GM10248 (cell line): ENCODE measurements around the gene TFR2.

Source experiments
- CTCF ChIA-PET: fragments of 300-600 bp; sonication (Branson Sonifier 250); formaldehyde crosslinking; extraction: SDS; loops from one replicate; lab custom pipeline; 2021; ENCODE audit warnings: antibody characterized with exemption; lab: Yijun Ruan, JAX
- POLR2A ChIA-PET: fragments of 350-650 bp; sonication (Branson Sonifier 250); formaldehyde crosslinking; extraction: SDS; loops from one replicate; lab custom pipeline; 2020; ENCODE audit warnings: antibody characterized with exemption; lab: Yijun Ruan, JAX
- DNase-seq: peaks from one replicate; pipeline ENCODE4 v3.0.0; 2012; ENCODE audit errors: extremely low spot score
- TF ChIP-seq, protein P1 (sequence below): IDR thresholded peaks from 2 replicates; pipeline ENCODE4 v1.5.1; 2012; ENCODE audit warnings: mild to moderate bottlenecking, low read depth; ENCODE audit errors: extremely low read depth, missing control alignments, control extremely low read depth

TFR2 gene

DNA sequence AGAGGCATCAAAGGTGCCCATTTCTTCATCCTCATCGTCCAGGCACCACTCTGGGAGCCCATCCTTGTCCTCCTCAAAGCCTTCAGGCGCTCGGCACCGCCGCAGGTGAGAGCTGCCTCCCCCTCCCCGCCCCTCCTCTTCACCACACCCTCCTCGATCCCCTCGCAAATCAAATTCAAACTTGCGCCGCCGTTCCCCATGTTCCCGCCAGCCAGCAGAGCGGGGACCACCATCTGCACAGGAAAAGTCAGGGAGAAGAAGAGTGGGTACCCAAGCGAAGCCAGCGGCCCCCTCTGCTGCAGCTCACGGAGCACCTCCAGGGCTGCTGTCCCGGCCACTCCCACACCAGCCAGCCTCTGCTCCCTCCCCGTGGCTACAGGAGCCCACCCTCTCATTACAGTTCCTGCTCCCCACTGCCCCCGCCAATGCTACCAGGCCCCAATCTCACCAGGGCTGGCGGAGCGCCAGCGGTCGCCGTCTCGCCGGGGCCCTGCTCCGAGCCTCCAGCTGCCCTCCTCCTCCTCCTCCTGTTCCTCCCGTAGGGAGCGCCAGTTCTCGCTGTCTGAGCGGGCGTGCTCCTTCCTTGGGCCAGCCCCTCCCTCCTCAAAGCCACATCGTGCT lies 45.0 kb upstream of the TFR2 start:
- TF ChIP-seq, protein P1, sequence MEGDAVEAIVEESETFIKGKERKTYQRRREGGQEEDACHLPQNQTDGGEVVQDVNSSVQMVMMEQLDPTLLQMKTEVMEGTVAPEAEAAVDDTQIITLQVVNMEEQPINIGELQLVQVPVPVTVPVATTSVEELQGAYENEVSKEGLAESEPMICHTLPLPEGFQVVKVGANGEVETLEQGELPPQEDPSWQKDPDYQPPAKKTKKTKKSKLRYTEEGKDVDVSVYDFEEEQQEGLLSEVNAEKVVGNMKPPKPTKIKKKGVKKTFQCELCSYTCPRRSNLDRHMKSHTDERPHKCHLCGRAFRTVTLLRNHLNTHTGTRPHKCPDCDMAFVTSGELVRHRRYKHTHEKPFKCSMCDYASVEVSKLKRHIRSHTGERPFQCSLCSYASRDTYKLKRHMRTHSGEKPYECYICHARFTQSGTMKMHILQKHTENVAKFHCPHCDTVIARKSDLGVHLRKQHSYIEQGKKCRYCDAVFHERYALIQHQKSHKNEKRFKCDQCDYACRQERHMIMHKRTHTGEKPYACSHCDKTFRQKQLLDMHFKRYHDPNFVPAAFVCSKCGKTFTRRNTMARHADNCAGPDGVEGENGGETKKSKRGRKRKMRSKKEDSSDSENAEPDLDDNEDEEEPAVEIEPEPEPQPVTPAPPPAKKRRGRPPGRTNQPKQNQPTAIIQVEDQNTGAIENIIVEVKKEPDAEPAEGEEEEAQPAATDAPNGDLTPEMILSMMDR, result no peak
- DNase-seq, result no peak
- POLR2A ChIA-PET, result no interaction called here
- CTCF ChIA-PET, result interaction anchor here (1.1 kb wide), 1 partner anchor 19 kb away, joined by 4 read pairs; the partner anchor contains the start of gene POP7

DNA sequence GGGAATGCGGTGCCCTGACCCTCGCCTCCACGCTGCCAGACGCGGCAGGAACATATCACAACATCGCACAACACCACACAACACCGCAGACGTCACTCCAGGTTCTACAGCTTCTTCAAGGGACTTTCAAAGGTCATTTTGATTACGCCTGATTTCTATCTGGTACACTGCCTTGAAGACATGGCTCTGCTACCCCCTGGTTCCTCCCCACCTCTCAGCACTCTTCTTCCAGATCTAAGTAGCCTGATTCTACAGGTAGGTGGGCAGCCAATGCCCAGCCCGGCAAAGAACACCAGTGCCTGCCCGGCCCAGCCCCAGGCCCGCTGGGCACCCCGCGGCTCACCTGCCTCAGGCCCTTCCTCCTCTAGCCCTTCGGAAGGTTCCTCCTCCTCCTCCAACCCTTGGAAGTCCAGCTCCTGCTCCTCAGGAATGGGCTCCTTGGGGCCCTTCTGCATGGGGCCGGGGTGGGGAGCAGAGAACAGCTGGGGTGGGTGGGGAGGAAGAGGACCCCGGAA lies 44.3 kb upstream of the TFR2 start:
- no peak for DNase-seq
- POLR2A ChIA-PET, result no interaction called here
- TF ChIP-seq, protein P1, result no peak
- CTCF ChIA-PET, result interaction anchor here (1.1 to 1.3 kb wide), 3 partner anchors 20 to 72 kb away, joined by 3 to 4 read pairs (median 3); partner anchors contain the start of gene POP7

DNA sequence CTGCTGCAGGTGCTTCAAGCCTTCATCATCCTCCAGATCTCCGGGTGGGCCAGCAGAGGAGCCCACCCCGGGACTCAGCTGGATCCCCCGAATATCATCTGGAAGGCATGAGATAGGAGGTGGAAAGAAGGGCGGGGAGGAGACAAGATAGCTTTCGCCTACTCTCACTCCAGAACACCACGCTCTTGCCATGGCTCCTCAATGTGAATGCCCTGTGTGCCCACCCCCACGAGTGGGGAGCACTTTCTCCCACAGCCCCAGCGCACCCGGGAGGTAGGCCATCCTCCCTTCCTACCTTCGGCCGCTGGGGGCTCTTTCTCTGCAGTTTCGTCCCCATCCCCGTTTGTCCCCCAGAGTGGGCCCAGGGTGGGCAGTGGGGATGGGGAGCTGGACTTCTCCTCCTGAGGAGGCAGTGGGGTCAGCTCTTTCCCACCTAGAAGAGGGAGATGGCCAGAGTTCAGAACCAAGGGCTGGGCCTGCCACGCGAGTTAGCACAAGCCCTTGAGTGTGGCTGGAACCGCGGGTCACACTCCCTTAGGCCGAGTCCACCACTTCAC lies 43.8 kb upstream of the TFR2 start:
- ChIA-PET CTCF (interaction anchor here (1.1 to 3.1 kb wide), 3 partner anchors 20 to 72 kb away, joined by 3 to 15 read pairs (median 3); partner anchors contain the start of gene POP7), POLR2A (interaction anchor here (0.6 to 0.7 kb wide), 2 partner anchors 27 to 225 kb away, joined by 3 to 8 read pairs; no protein-coding TSS in a partner anchor)
- DNase-seq, result no peak

DNA sequence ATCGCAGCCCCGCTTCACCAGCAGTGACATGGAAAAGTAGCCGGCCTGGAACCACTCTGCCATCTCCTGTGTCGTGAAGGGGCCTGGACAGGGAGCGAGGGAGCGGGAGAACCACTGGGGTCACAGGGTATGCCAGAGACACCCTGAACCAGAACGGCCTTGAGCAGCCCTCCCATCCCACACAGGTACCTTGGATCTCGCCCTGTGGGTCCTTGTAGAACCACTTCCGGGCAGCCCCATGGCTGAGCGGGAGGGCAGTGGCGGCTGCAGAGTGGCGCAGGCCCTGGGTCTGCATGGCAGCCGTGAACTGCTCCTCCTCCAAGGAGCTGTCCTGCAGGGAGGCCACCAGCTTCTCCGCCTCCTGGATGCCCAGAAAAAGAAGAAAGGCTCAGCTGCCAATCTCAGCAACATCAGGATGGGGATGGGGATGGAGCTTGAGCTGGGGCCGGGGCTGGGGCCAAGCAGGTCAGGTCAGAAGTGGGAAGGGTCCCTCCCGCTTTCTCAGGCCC lies 43.2 kb upstream of the TFR2 start:
- CTCF ChIA-PET, result interaction anchor here (1.1 to 8.9 kb wide), 4 partner anchors 7 to 71 kb away, joined by 3 to 106 read pairs (median 9); partner anchors contain the start of gene POP7
- TF ChIP-seq, protein P1, result no peak
- DNase-seq, result no peak

More for the DNA sequence above, 43.8 kb upstream of the TFR2 start:
- TF ChIP-seq, protein P1, result no peak

DNA sequence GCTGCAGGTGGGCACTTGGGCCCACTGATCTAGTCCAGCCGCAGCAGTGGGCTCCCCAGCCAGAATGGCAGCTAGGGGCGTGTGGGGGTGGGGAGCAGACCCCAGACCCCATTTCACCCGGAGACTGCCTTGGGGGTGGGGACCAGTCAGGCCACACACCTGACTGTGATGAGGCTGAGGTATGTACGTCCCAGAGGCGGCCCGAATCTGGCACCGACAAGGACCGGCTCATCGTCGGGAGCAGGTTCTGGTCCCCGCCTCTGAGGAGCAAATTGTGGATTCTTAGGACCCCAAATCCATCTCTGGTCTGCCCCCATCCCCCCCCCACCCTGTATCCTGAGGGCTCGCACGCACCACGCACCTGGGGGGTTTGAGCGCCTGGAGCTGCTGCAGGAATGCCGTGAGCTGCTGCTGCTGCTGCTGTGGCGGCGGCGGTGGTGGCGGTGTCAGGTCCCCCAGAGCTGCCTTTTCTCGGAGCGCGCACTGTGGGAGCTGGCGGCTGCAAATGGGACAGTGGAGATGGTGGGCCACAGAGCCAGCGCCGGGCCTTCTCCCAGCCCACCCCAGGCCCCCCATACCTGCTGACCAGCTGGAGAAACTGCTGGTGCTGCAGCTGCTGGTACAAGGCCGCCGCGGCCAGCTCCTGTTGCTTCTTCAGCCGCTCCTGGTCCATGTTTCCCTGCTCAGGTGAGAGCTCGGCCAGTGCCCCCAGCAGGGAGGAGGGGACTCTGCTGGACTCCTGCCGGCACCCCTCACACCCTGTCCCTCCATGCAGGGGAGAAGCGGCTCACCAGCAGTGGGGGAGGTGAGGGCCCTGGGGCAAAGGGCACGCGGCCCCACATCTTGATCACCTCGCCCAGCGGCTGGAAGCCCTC lies 42.5 kb upstream of the TFR2 start:
- ChIA-PET POLR2A (interaction anchor here (0.6 kb wide), 1 partner anchor 246 kb away, joined by 7 read pairs; no protein-coding TSS in a partner anchor), CTCF (interaction anchor here (1.3 to 8.9 kb wide), 4 partner anchors 7 to 71 kb away, joined by 3 to 106 read pairs (median 10); partner anchors contain the start of gene POP7)
- TF ChIP-seq, protein P1, result no peak
- no peak for DNase-seq

More for the DNA sequence above, 43.2 kb upstream of the TFR2 start:
- POLR2A ChIA-PET, result interaction anchor here (0.6 to 0.7 kb wide), 3 partner anchors 27 to 247 kb away, joined by 3 to 8 read pairs (median 7); no protein-coding TSS in a partner anchor
